Measurements from ENCODE around the gene ECHDC1. TPM values are rescaled to one million over a fixed set of nuclear protein-coding genes. Genes with fewer than 3 reads are reported as not detected.

ECHDC1 gene
- total RNA-seq, 4 donors from 2014 or later, result 29.6 to 70.8 (median 53.5) TPM

GRCh38 chr6:127272576-127272975, 70.8 kb downstream of the ECHDC1 start:
- intact Hi-C loops (cut with DNase I), result no loop called here
- WGBS, 2 donors, result 87 to 91% methylated on average over 3 of the region's 3 CpGs
- peaks cover 0 to 63% (median 18%) of the 10 kb centered on the region in 3 donors for H3K4me1 ChIP-seq
- DNase-seq, result no peak
- TF ChIP-seq CTCF (IDR thresholded peaks at IDR 0.05) (no peak), POLR2A (IDR thresholded peaks at IDR 0.05) (no peak)
- H3K27me3 ChIP-seq, result no peaks in the 10 kb centered on the region
- no peaks in the 10 kb centered on the region for H3K9me3 ChIP-seq
- H3K4me3 ChIP-seq, result no peak overlapping the region
- no peaks in the 10 kb centered on the region for H3K36me3 ChIP-seq
- H3K27ac ChIP-seq, result peak overlapping the region in 1 of 4 donors; percentile 4

GRCh38 chr6:127267646-127268625, 75.5 kb downstream of the ECHDC1 start:
- WGBS, 2 donors, result 1% methylated on average over 16 of the region's 16 CpGs
- DNase-seq, result no peak
- intact Hi-C loops (cut with DNase I), result no loop called here

GRCh38 chr6:127266892-127267645, 76.3 kb downstream of the ECHDC1 start:
- intact Hi-C loops (cut with DNase I), result no loop called here
- peak overlapping the region; percentile 74 to 96 (median 85) for H3K4me3 ChIP-seq
- peak in 3 of 4 donors; percentile 72 to 95 (median 91) for TF ChIP-seq POLR2A (IDR thresholded peaks at IDR 0.05)
- no peak for TF ChIP-seq CTCF (IDR thresholded peaks at IDR 0.05)
- DNase-seq, result peak; percentile 29
- 1% methylated on average over 14 to 15 of the region's 64 CpGs for WGBS, 2 donors
- H3K9me3 ChIP-seq, result no peaks in the 10 kb centered on the region
- H3K4me1 ChIP-seq, result peaks cover 0 to 49% (median 9%) of the 10 kb centered on the region in 3 donors
- no peaks in the 10 kb centered on the region for H3K27me3 ChIP-seq
- peak overlapping the region; percentile 97 to 100 (median 99) for H3K27ac ChIP-seq
- H3K36me3 ChIP-seq, result no peaks in the 10 kb centered on the region

More at GRCh38 chr6:127267646-127268625, 75.5 kb downstream of the ECHDC1 start:
- Histone ChIP-seq H3K27ac (peak overlapping the region; percentile 97 to 100 (median 99)), H3K36me3 (no peaks in the 10 kb centered on the region), H3K4me3 (peak overlapping the region; percentile 74 to 96 (median 85)), H3K4me1 (peaks cover 0 to 58% (median 17%) of the 10 kb centered on the region in 3 donors), H3K9me3 (no peaks in the 10 kb centered on the region), H3K27me3 (no peaks in the 10 kb centered on the region)
- no peak for TF ChIP-seq CTCF (IDR thresholded peaks at IDR 0.05)
- no peak for TF ChIP-seq POLR2A (IDR thresholded peaks at IDR 0.05)

- intact Hi-C loops (cut with DNase I), result no loop called here
- 0% methylated on average over 24 to 29 of the region's 40 CpGs for WGBS, 2 donors
These were observed 77.1 kb downstream of the ECHDC1 start, which contains the start of gene RNF146 for GRCh38 chr6:127266178-127266891. RNF146 (plus strand) TSS chr6:127266864; CDS start chr6:127280339, 13,475 bp downstream.

More at GRCh38 chr6:127266178-127266891, 77.1 kb downstream of the ECHDC1 start, which contains the start of gene RNF146:
- H3K27ac ChIP-seq, result peak within 1 kb of the TSS; percentile 97 to 100 (median 99)
- peaks cover 0 to 43% (median 9%) of the 10 kb centered on the region in 3 donors for H3K4me1 ChIP-seq
- DNase-seq, result peak; percentile 67
- H3K4me3 ChIP-seq, result peak within 1 kb of the TSS; percentile 74 to 96 (median 85)
- H3K27me3 ChIP-seq, result no peaks in the 10 kb centered on the region
- no peak for TF ChIP-seq POLR2A (IDR thresholded peaks at IDR 0.05)
- peak; percentile 67 to 81 (median 73) for TF ChIP-seq CTCF (IDR thresholded peaks at IDR 0.05)
- H3K9me3 ChIP-seq, result no peaks in the 10 kb centered on the region
- no peaks in the 10 kb centered on the region for H3K36me3 ChIP-seq
